Activated CD4-positive, CD25-positive, alpha-beta regulatory T cell (primary cell): ENCODE measurements around the gene ZMIZ1.

Experiments used
- DNase-seq, 4 experiments: peaks; one replicate each; lab custom pipeline; 2025; lab: John Stamatoyannopoulos, UW

Gene ZMIZ1

DNA sequence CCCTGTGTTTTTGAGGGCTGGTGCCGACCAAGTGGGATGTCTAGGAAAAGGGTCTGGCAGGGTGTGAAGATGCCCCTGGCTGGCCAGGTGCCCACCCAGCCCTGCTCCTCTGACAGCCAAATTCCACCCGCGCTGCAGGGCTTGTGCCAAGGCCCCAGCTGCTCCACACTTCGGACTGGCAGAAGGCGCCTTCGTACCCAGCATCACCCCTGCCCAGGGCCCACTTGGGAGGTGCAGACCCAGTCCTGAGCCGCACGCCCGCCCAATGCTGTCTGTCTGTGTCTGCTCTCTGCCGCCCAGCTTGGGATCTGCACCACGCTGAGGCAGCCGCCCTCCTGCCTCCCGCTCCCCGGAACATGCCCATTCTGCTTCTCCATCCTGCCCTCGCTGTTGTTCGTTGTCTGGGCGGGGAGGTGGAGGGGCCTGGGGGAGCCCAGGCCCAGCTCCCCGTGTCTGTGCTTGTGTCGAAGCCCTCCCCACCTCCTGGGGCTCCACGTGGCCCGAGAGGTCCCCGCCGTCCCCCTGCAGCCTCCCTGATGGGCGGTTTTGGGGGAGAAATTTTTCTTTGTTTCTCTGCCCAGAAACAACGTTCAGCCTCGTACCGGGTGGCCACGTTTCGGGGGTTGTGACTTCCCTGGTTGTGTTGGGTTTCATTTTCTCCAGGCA is 241.6 kb downstream of the ZMIZ1 start:
- no peak for DNase-seq

DNA sequence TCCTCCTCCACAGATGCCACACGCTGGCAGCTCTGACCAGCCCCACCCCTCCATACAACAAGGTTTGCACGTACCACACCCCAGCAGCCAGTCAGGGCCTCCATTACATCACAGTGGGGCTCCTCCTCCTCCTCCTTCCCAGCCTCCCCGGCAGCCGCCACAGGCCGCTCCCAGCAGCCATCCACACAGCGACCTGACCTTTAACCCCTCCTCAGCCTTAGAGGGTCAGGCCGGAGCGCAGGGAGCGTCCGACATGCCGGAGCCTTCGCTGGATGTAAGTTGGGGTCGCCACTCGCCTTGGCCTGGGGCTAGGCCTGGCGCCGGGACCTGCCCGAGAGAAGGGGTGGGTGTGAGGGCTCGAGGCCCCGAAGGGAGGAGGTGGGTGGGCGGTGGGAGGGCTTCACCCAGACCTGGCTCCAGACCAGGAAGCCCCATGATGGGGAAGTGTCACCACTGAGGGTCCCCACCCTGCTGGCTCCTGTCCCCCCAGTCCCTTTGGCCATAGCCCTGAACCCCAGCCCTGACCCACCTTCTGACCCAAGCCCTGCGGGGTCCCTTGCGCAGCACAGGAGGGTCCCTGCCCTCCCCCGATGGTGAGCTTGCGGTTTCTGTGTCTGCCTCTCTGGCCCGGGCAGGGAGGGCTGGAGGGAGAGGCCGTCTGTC is 242.3 kb downstream of the ZMIZ1 start:
- DNase-seq, result no peak

- DNase-seq, result no peak
Measured at GRCh38 chr10:79311581-79312407, 243.0 kb downstream of the ZMIZ1 start.

DNA sequence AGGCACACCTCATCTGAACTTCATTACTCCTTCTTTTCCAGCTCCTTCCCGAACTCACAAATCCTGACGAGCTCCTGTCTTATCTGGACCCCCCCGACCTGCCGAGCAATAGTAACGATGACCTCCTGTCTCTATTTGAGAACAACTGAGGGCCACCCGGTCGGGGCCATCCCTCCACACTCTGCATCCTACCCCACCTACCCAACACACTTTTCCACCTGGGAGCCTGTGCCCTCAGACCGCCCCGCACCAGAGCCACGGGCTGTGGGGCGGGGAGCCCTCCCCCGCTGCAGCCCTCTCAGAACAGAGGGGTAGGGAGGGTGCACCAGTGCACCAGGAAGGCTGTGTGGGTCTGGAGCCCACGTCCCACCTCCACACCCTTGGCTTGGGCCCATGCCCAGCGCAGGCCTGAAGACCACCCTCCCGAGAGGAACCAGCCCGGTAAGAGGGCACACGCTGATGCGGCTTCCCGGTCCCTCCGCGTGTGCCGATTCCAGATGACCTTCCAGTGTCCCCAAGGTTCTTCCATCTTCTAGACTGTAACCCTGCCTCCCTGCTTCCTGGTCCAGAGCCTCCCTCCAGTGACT is 243.9 kb downstream of the ZMIZ1 start:
- DNase-seq, result no peak

GRCh38 chr10:79313320-79313719 is 244.6 kb downstream of the ZMIZ1 start:
- no peak for DNase-seq

DNA sequence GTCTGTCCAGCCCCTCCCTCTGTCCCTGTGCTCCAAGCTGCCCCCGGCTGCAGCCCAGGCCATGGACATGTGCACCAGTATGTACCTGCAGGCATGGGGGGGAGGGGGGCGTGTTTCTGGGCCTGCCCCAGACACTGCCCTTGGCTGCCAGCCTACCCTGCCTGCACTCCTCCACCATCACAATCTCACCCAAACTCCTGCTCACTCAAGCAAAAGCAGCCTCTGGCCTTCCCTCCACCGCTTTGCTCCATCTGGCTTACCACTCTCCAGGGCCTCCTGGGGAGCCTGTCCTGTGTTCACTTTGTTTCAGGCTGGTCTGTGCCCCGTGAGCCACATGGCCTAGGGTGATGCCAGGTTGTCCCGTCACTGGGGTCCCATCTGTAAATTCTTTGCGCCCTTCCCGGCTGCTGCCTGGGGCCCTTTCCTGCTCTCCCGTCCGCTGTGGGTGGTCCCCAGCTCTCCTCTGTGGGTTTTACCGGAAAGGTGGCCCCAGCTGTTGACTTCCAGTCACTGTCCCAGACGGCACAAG is 245.2 kb downstream of the ZMIZ1 start:
- no peak for DNase-seq

DNA sequence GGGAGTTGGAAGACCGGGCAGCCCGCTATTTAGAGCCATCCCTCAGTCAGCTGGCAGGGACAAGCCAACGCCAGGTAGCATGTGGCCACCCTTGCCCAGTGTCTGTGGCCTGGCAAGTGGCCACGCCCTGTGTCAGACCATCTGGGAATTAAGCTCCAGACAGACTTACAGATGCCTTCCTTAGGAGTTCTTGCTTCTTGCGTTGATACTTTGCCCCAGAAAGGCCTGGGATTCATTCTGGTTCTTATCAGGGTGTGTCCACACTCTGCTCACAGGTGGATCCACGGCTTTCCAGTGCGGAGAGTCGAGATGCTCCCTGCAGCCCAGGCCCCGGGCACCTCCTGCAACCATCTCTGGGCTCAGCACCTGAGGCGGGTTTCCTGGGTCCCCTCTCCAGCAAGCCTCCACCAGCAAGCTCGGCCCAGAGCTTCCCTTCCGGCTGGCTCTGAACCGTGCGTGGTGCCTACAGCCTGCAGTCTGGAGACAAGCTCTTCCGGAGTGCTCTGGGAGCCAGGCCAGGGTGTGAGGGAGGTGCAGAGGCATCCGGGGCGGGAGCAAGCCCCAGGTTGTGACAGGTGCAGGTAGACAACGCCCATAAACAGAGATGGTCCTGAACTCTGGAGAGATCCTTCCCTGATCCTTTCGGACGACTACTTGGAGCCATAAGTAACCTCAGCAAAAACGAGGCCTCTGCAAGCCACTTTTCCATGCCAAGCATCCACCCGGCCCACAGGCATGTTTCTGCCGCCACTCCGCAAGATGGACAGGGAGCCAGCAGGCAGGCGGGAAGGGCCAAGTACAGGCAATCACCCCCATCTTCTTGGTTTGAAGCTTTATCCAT is 246.2 kb downstream of the ZMIZ1 start:
- DNase-seq, result no peak

- no peak for DNase-seq
Measured at GRCh38 chr10:79315602-79315920, 246.8 kb downstream of the ZMIZ1 start.

DNA sequence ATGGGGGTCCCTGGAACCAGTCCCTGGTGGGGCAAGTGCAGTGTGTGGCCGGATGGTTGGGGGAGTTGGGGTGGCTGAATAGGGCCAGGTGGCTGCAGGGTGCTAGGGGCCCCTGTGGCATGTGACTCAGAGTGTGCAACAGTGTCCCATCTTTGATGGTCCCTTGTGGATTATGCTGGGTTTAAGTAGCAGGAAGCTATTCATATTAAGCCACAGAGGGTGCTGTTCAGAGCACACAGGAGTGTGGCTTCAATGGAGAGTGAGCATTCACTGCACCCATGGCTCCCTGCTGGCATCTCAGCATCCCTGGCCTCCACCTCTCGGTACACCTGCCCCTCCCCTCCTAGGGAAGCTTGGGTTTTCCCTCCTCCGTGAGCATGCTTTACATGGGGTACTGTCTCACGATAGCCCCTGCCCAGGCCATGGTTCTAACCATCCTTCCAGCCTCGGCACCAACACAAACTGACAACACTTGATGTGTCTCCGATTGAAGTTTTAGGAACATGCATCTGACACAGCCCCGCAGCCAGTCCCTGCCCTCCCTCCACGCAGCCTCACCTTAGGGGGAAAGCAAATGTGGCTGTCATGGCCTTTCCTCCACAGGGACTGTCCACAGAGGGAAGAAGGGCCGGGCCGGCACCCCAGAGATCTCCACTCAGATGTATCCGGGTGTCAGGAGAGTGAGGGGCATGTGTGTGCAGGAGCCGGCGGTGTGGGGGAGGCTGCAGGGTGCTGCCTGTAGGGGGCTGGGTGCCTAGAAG is 248.1 kb downstream of the ZMIZ1 start:
- no peak for DNase-seq

DNA sequence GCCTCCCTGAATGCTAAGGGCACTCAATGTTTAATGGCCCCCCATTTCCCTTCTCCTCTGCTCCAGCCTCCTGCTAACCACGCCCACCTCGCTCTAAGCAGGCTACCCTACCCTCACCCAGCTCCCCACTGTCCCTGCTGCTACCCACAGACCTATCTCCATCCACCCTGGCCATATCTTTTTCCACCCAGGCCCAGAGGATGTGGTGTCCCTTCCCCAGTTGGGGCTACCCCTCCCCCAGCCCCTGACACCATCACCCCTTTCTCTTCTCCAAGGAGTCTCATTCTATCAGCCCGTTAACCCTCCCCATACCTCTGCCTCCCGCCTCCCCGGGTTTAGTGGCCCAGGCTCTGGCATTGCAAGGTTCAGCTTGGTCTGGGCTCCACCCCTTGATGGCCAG is 249.6 kb downstream of the ZMIZ1 start:
- no peak for DNase-seq

DNA sequence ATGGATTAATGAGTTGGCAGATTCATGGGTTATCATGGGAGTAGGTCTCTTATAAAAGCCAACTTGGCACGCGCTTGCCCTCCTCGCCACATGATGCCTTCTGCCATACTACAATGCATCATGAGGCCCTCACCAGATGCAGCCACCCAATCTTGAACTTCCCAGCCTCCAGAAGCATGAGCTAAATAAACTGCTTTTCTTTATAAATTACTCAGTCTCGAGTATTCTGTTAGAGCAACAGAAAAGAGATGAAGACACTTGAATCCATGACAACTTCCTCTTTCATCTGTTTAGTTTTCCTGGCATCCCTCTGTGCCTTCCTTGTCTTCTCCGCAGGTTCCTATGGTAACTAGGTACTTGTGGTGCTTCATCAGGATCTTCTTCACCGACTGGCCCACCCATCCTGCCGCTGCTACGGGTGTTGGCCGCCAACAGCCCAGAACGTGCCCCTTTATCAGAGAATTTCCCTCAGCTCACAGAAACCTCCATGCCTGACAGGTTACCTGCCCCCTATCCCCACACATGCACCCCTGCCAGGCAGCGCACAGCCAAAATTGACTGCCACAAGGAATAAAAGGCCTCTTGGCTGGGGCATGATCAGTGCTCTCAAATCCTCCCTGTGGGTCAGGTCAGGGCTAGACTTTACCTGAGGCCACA is 250.5 kb downstream of the ZMIZ1 start:
- no peak for DNase-seq

- DNase-seq, result no peak
Measured at GRCh38 chr10:79320316-79320715, 251.6 kb downstream of the ZMIZ1 start.

DNA sequence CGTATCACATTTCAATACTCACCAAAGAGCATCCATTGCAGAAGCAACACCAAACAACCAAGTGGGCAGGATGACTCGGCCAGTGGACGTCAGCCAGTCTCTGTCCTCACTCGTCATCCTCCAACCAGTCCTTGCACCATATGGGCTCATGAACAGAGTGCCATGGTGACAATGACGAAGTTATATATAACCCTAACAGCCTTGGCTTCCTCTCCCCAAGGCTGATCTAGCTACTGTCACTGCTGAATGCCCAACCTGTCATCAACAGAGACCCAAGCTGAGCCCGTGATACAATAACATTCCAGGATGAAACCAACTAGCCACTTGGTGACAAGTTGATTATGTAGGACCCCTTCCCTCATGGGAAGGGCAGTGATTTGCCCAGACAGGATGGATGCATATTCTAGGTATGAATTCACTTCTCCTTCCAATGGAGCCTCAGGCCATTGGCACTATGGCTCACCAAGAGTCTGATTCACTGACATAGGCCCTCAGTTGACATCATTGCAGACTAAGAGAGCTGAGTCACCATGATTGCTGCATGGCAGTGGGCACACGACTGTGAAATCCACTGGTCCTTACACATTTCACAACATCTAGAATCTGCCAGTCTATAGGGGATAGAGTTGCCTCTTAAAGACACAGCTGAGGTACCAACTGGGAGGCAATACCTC is 252.2 kb downstream of the ZMIZ1 start:
- no peak for DNase-seq

GRCh38 chr10:79321494-79321882 is 252.7 kb downstream of the ZMIZ1 start:
- no peak for DNase-seq

DNA sequence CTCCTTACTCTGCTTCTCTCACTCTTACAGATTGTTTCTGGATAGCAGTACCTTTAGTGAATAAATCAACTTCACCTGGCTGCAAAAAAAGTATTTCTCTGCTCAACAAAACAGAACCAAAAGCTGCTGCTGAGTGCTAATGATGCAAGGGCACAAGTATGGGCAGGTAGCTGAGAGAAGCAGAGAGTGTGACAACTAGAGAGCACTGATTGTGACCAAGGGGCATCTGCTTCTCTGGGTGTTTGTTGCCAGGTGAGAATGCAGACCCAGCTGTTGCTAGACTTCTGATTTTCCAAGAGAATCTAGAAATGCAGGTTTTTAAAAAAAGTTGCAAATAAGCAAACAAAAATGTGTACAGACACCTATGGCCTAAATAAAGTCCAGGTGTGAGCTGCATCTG is 253.2 kb downstream of the ZMIZ1 start:
- DNase-seq, result no peak

GRCh38 chr10:79322616-79323543 is 254.1 kb downstream of the ZMIZ1 start:
- peak; percentile 12 to 61 (median 41) for DNase-seq

GRCh38 chr10:79323602-79324001 is 254.8 kb downstream of the ZMIZ1 start:
- DNase-seq, result no peak

GRCh38 chr10:79324032-79324695 is 255.4 kb downstream of the ZMIZ1 start:
- no peak for DNase-seq
